ENCODE results near the gene CYP2C9. TPM values are rescaled to one million over a fixed set of nuclear protein-coding genes. Genes with fewer than 3 reads are reported as not detected.
"Not testable (repeated sequence)": the region's sequence is repeated elsewhere in the genome, so short reads cannot be mapped to it uniquely, and the experiment has no call there.

The CYP2C9 gene
- not detected in 2 replicates for total RNA-seq

- no peak for DNase-seq (ENCODE audit: low spot score)
- H3K9me3 Mint-ChIP-seq = peaks cover 16% of the 10 kb centered on the region
- H3K4me3 Mint-ChIP-seq (ENCODE audit: low read depth) = no peak within 1 kb of the TSS
- H3K36me3 Mint-ChIP-seq (ENCODE audit: low read depth) = no peaks in the 10 kb centered on the region
- H3K27ac Mint-ChIP-seq = no peak within 1 kb of the TSS
- H3K4me1 Mint-ChIP-seq (ENCODE audit: low read depth) = no peaks in the 10 kb centered on the region
- H3K27me3 Mint-ChIP-seq (ENCODE audit: low read depth) = no peaks in the 10 kb centered on the region
- intact Hi-C loops (cut with micrococcal nuclease) = no loop called here
Observed at GRCh38 chr10:94938383-94938782, at the start of gene CYP2C9. TSS of gene CYP2C9 (plus strand) at chr10:94938658. CDS start at chr10:94938683, 25 bp downstream.

DNA sequence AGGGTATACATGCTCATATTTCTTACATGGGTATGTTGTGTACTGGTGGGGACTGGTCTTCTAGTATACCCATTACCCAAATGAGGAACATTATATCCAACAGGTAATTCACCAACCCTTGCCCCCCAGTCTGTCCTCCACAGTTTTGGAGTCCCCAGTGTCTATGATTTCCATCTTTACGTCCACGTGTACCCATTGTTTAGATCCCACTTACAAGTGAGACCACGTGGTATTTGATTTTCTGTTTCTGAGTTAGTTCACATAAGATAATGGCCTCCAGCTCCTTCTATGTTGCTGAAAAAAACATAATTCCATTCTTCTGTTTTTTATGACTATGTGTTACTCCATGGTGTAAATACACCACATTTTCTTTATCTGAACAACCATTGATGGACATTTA is 49.3 kb upstream of the CYP2C9 start:
- H3K27me3 Mint-ChIP-seq (ENCODE audit: low read depth) = no peaks in the 10 kb centered on the region
- intact Hi-C loops (cut with micrococcal nuclease) = no loop called here
- H3K27ac Mint-ChIP-seq = no peak overlapping the region
- no peaks in the 10 kb centered on the region for H3K4me1 Mint-ChIP-seq (ENCODE audit: low read depth)
- H3K9me3 Mint-ChIP-seq = no peaks in the 10 kb centered on the region
- no peak overlapping the region for H3K4me3 Mint-ChIP-seq (ENCODE audit: low read depth)
- DNase-seq (ENCODE audit: low spot score) = no peak
- H3K36me3 Mint-ChIP-seq (ENCODE audit: low read depth) = no peaks in the 10 kb centered on the region

GRCh38 chr10:94890264-94891022 is 48.0 kb upstream of the CYP2C9 start:
- intact Hi-C loops (cut with micrococcal nuclease) = no loop called here
- Mint-ChIP-seq H3K4me1 (ENCODE audit: low read depth) (no peaks in the 10 kb centered on the region), H3K4me3 (ENCODE audit: low read depth) (no peak overlapping the region), H3K27me3 (ENCODE audit: low read depth) (no peaks in the 10 kb centered on the region), H3K36me3 (ENCODE audit: low read depth) (no peaks in the 10 kb centered on the region), H3K27ac (no peak overlapping the region), H3K9me3 (no peaks in the 10 kb centered on the region)
- DNase-seq (ENCODE audit: low spot score) = no peak

DNA sequence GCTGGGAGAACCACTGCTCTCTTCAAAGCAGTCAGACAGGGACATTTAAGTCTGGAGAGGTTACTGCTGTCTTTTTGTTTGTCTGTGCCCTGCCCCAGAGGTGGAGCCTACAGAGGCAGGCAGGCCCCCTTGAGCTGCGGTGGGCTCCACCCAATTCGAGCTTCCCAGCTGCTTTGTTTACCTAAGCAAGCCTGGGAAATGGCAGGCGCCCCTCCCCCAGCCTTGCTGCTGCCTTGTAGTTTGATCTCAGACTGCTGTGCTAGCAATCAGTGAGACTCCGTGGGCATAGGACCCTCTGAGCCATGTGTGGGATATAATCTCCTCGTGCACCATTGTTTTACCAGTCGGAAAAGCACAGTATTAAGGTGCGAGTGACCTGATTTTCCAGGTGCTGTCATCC is 40.0 kb upstream of the CYP2C9 start:
- H3K36me3 Mint-ChIP-seq (ENCODE audit: low read depth); H3K27me3 Mint-ChIP-seq (ENCODE audit: low read depth); H3K4me3 Mint-ChIP-seq (ENCODE audit: low read depth); H3K27ac Mint-ChIP-seq; DNase-seq (ENCODE audit: low spot score); H3K4me1 Mint-ChIP-seq (ENCODE audit: low read depth); H3K9me3 Mint-ChIP-seq; intact Hi-C loops (cut with micrococcal nuclease): not testable (repeated sequence)

DNA sequence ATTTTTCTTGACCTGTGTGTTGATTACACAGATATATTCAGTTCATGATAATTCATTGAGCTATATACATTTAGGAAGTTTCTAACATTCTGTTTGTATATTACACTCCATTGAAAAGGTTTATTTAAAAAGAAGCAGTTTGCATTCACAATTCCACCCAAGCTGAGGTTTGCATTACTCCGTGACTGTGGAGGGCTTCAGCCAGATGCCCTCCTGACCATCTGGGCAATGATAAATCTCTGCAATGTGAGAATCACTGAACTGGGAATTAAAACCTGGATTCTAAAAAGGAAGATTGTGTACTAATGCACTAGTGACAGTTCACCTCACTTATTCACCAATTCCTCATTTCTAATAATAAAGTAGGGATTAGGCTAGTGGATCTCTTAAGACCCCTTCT is 36.4 kb upstream of the CYP2C9 start:
- Mint-ChIP-seq H3K9me3 (peaks cover 3% of the 10 kb centered on the region), H3K4me3 (ENCODE audit: low read depth) (no peak overlapping the region), H3K27ac (no peak overlapping the region), H3K36me3 (ENCODE audit: low read depth) (no peaks in the 10 kb centered on the region), H3K27me3 (ENCODE audit: low read depth) (no peaks in the 10 kb centered on the region), H3K4me1 (ENCODE audit: low read depth) (no peaks in the 10 kb centered on the region)
- no peak for DNase-seq (ENCODE audit: low spot score)
- intact Hi-C loops (cut with micrococcal nuclease) = no loop called here

DNA sequence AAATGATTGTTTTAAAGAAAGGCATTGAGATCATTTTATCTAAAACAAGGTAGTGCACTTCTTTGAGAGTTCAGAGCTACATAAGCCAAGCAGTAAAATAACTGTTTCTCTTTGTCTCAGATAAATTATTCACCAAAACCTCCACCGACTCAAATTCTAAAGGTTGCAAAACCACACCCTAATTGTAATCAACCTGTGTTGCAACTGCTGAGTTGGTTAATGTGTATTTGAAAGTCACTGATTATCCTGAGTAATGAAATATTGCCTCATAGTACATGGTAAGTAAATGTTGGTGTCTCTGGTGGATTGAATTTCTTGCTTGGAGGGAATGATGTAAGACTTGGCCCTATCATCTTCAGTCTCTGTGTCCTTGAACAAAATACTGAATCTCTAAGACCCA is 35.9 kb upstream of the CYP2C9 start:
- Mint-ChIP-seq H3K36me3 (ENCODE audit: low read depth) (no peaks in the 10 kb centered on the region), H3K4me3 (ENCODE audit: low read depth) (no peak overlapping the region), H3K27ac (no peak overlapping the region), H3K27me3 (ENCODE audit: low read depth) (no peaks in the 10 kb centered on the region), H3K9me3 (peaks cover 3% of the 10 kb centered on the region), H3K4me1 (ENCODE audit: low read depth) (no peaks in the 10 kb centered on the region)
- intact Hi-C loops (cut with micrococcal nuclease) = no loop called here
- no peak for DNase-seq (ENCODE audit: low spot score)

GRCh38 chr10:94904506-94905148 is 33.8 kb upstream of the CYP2C9 start:
- DNase-seq (ENCODE audit: low spot score); H3K36me3 Mint-ChIP-seq (ENCODE audit: low read depth); H3K27me3 Mint-ChIP-seq (ENCODE audit: low read depth); intact Hi-C loops (cut with micrococcal nuclease); H3K27ac Mint-ChIP-seq; H3K9me3 Mint-ChIP-seq; H3K4me3 Mint-ChIP-seq (ENCODE audit: low read depth); H3K4me1 Mint-ChIP-seq (ENCODE audit: low read depth): not testable (repeated sequence)

- no peak for DNase-seq (ENCODE audit: low spot score)
- H3K4me3 Mint-ChIP-seq (ENCODE audit: low read depth) = no peak overlapping the region
- H3K27ac Mint-ChIP-seq = no peak overlapping the region
- no peaks in the 10 kb centered on the region for H3K27me3 Mint-ChIP-seq (ENCODE audit: low read depth)
- H3K36me3 Mint-ChIP-seq (ENCODE audit: low read depth) = no peaks in the 10 kb centered on the region
- intact Hi-C loops (cut with micrococcal nuclease) = no loop called here
- H3K9me3 Mint-ChIP-seq = no peaks in the 10 kb centered on the region
- H3K4me1 Mint-ChIP-seq (ENCODE audit: low read depth) = no peaks in the 10 kb centered on the region
Observed at GRCh38 chr10:94916423-94916822, 22.0 kb upstream of the CYP2C9 start.

GRCh38 chr10:94936721-94937120 is 1.7 kb upstream of the CYP2C9 start:
- Mint-ChIP-seq H3K9me3 (peaks cover 5% of the 10 kb centered on the region), H3K36me3 (ENCODE audit: low read depth) (no peaks in the 10 kb centered on the region), H3K27ac (no peak overlapping the region), H3K27me3 (ENCODE audit: low read depth) (no peaks in the 10 kb centered on the region), H3K4me3 (ENCODE audit: low read depth) (no peak overlapping the region), H3K4me1 (ENCODE audit: low read depth) (no peaks in the 10 kb centered on the region)
- no peak for DNase-seq (ENCODE audit: low spot score)
- intact Hi-C loops (cut with micrococcal nuclease) = no loop called here

DNA sequence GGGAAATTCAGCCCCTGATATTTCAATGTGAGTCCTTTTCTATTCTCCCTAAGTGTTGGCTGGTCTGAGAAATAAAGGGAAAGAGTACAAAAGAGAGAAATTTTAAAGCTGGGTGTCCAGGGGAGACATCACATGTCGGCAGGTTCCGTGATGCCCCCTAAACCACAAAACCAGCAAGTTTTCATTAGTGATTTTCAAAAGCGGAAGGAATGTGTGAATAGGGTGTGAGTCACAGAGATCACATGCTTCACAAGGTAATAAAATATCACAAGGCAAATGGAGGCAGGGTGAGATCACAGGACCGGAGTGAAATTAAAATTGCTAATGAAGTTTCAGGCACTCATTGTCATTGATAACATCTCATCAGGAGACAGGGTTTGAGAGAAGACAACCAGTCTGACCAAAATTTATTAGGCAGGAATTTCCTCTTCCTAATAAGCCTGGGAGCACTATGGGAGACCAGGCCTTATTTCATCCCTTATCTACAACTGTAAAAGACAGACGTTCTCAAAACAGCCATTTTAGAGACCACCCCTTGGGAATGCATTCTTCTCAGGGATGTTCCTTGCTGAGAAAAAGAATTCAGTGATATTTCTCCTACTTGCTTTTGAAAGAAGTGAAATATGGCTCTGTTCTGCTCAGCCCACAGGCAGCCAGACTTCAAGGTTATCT is 5.1 kb downstream of the CYP2C9 start:
- H3K27ac Mint-ChIP-seq; DNase-seq (ENCODE audit: low spot score); H3K27me3 Mint-ChIP-seq (ENCODE audit: low read depth); intact Hi-C loops (cut with micrococcal nuclease); H3K36me3 Mint-ChIP-seq (ENCODE audit: low read depth); H3K4me1 Mint-ChIP-seq (ENCODE audit: low read depth); H3K4me3 Mint-ChIP-seq (ENCODE audit: low read depth): not testable (repeated sequence)
- peaks cover 35% of the 10 kb centered on the region for H3K9me3 Mint-ChIP-seq

GRCh38 chr10:94946181-94946580 is 7.7 kb downstream of the CYP2C9 start:
- peaks cover 32% of the 10 kb centered on the region for H3K9me3 Mint-ChIP-seq

GRCh38 chr10:94963901-94964300 is 25.4 kb downstream of the CYP2C9 start:
- no peaks in the 10 kb centered on the region for H3K4me1 Mint-ChIP-seq (ENCODE audit: low read depth)
- H3K4me3 Mint-ChIP-seq (ENCODE audit: low read depth) = no peak overlapping the region
- intact Hi-C loops (cut with micrococcal nuclease) = no loop called here
- H3K36me3 Mint-ChIP-seq (ENCODE audit: low read depth) = no peaks in the 10 kb centered on the region
- no peaks in the 10 kb centered on the region for H3K27me3 Mint-ChIP-seq (ENCODE audit: low read depth)
- no peak for DNase-seq (ENCODE audit: low spot score)
- no peak overlapping the region for H3K27ac Mint-ChIP-seq
- H3K9me3 Mint-ChIP-seq = peaks cover 7% of the 10 kb centered on the region

More at GRCh38 chr10:94946181-94946580, 7.7 kb downstream of the CYP2C9 start:
- H3K4me1 Mint-ChIP-seq (ENCODE audit: low read depth); intact Hi-C loops (cut with micrococcal nuclease); H3K4me3 Mint-ChIP-seq (ENCODE audit: low read depth); H3K36me3 Mint-ChIP-seq (ENCODE audit: low read depth); H3K27me3 Mint-ChIP-seq (ENCODE audit: low read depth); H3K27ac Mint-ChIP-seq; DNase-seq (ENCODE audit: low spot score): not testable (repeated sequence)

DNA sequence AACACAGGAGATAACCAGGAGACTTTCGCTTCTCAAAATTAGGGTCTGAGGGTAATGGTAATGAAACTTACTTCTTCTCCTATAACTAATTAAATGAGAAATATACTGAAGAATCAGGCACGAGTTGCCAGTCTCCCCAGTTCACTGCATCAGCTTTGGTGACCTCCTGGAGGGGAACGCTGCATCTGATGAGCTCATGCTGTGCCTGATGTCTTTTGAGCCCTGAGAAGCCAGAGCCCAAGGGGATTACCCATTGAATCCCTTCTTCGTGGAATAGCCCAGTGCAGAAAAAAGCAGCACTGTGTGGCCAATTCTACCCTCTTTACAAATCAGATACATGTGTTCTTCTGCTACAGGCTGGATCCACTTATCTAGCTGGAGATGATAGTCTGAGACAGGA is 45.1 kb downstream of the CYP2C9 start:
- intact Hi-C loops (cut with micrococcal nuclease) = no loop called here
- Mint-ChIP-seq H3K9me3 (peaks cover 9% of the 10 kb centered on the region), H3K27ac (no peak overlapping the region), H3K4me3 (ENCODE audit: low read depth) (no peak overlapping the region), H3K36me3 (ENCODE audit: low read depth) (no peaks in the 10 kb centered on the region), H3K4me1 (ENCODE audit: low read depth) (no peaks in the 10 kb centered on the region), H3K27me3 (ENCODE audit: low read depth) (no peaks in the 10 kb centered on the region)
- no peak for DNase-seq (ENCODE audit: low spot score)

Measured in activated T-helper 2 cell treated with anti-CD3 and anti-CD28 coated beads, Interferon-gamma antibody, Interleukin-2, Interleukin-4, amounts not matched to agents 10 μg/mL and 5 μg/mL and 100 μg/mL, durations not matched to agents 14 hours and 24 hours and 36 hours (primary cell).